ENCODE data around the gene MYH7.

Gene MYH7

DNA sequence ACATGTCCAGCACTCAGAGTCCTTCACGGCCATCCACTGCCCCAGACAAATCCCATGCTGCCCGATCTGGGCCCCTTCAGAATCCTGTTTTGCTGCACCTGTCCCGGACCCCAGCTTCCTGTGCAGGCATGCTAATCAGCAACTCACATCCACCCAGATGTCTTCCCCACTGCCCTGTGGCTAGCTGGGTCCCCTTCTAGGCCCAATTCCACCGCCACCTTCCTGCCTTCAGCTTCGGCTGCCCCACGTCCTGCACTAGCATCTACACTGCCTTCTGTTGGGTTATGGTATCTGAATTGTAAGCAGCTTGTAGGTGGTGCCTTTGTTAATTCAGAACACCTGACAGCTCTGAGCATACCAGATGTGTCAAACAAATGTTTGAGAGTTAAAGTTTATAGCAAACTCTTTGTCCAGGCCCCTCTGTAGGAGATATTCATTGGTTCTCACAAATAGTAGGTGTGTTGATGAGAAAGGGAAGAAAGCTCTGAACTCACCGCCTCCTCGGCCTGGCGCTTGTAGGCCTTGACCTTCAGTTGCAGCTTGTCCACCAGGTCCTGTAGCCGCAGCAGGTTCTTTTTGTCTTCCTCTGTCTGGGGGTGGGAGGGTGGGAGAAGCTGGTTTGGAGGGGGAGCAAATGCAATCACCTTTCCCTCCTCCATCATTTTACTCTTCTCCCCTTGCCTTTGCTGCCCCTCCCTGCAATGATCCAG lies 52.6 kb downstream of the MYH7 start:
- H3K4me3 ChIP-seq: no peak overlapping the region
- DNase-seq (ENCODE audit: low spot score): no peak
- no peak overlapping the region for H3K27ac ChIP-seq
- TF ChIP-seq, protein P1, sequence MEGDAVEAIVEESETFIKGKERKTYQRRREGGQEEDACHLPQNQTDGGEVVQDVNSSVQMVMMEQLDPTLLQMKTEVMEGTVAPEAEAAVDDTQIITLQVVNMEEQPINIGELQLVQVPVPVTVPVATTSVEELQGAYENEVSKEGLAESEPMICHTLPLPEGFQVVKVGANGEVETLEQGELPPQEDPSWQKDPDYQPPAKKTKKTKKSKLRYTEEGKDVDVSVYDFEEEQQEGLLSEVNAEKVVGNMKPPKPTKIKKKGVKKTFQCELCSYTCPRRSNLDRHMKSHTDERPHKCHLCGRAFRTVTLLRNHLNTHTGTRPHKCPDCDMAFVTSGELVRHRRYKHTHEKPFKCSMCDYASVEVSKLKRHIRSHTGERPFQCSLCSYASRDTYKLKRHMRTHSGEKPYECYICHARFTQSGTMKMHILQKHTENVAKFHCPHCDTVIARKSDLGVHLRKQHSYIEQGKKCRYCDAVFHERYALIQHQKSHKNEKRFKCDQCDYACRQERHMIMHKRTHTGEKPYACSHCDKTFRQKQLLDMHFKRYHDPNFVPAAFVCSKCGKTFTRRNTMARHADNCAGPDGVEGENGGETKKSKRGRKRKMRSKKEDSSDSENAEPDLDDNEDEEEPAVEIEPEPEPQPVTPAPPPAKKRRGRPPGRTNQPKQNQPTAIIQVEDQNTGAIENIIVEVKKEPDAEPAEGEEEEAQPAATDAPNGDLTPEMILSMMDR (IDR thresholded peaks at IDR 0.05): no peak

DNA sequence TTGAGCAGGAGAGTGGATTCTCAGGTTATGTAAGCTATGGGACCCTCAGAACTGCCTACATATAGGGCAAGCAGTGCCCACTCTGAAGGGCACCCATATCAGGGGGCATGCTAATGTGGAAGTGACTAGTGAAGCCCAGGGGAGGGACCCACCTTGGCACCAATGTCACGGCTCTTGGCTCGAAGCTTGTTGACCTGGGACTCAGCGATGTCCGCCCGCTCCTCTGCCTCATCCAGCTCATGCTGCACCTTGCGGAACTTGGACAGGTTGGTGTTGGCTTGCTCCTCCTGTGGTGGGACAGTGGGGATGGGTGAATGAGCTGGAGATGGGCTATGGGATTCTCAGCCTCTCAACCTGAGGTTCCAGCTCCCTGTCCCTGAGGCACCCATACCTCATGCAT lies 53.2 kb downstream of the MYH7 start:
- Histone ChIP-seq H3K27ac (no peak overlapping the region), H3K4me3 (no peak overlapping the region)
- no peak for DNase-seq (ENCODE audit: low spot score)
- TF ChIP-seq, protein P1 (IDR thresholded peaks at IDR 0.05): no peak

DNA sequence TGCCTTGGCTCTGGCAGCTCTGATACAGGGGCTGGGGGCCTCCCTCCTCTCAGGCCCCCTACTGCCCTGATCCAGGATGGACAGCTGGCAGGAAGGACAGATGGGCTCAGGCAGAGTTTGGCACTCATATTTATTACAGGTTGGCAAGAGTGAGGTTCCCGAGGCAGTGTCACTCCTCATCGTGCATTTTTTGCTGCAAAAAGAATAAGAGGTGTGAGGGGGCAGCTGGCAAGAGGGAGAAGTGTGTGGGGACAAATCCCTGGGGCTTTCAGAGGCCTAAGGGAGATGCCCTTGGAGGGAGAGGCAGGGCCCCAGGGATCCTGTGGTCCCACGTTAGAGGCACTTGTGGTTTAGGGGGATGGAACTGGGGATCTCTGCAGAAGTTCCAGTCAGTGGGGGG lies 53.6 kb downstream of the MYH7 start:
- H3K27ac ChIP-seq: no peak overlapping the region
- H3K4me3 ChIP-seq: no peak overlapping the region
- DNase-seq (ENCODE audit: low spot score): no peak
- TF ChIP-seq, protein P1 (IDR thresholded peaks at IDR 0.05): no peak

DNA sequence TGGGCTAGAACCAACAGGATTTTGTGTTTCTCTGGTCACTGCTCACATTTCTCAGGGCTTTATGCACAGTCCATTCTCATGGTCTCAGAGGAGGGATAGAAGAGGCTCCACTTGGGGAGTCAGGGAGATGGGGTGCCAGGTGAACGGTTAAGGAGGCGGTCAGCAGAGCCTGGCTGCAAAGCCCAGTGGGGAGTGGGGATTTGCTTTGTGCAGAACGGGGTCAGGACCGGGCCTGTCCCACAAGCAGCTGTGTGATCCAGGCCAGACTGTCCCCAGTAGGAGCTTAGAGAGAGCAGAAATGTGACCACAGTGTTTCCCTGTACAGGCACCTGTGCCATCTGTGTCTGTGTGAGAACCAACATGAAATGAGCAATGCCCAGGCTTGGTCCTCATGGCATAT lies 54.5 kb downstream of the MYH7 start:
- Histone ChIP-seq H3K4me3 (no peak overlapping the region), H3K27ac (no peak overlapping the region)
- TF ChIP-seq, protein P1 (IDR thresholded peaks at IDR 0.05): no peak
- DNase-seq (ENCODE audit: low spot score): no peak

DNA sequence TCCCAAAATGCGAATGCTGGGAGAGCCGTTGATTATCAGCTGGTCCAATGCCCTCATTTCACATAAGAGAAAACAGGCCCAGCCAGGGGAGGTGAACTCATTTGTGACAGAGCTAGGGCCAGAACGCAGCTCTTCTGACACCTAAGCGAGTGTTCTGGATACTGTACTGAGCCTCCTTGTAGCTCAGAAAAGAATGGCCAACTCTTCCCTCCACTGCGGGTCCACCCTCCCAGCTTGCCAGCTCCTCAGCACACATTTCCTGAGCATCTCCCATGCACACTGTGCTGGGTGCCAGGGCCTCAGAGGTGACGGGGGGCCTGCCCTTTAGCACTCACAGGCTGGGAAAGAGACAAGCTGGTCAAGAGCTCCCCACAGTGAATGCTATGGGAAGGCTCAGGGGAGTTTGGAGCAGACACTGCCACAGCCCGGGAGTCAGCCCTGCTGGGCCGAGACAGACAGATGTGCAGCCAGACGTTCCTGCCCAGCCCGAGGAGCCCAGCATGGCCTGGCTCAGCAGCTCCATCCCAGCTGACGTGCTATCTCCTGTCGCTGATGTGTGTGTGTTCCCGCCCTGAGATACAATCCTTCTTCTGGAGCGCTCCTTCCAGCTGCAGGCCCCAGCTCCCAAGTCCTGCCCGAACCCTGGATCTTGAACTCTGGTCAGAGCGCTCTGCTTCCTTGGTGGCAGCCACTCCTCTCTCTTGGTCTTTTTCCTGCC lies 55.1 kb downstream of the MYH7 start:
- H3K4me3 ChIP-seq: no peak overlapping the region
- DNase-seq (ENCODE audit: low spot score): no peak
- TF ChIP-seq, protein P1 (IDR thresholded peaks at IDR 0.05): no peak
- peak overlapping the region in 1 of 2 donors; percentile 25 for H3K27ac ChIP-seq

DNA sequence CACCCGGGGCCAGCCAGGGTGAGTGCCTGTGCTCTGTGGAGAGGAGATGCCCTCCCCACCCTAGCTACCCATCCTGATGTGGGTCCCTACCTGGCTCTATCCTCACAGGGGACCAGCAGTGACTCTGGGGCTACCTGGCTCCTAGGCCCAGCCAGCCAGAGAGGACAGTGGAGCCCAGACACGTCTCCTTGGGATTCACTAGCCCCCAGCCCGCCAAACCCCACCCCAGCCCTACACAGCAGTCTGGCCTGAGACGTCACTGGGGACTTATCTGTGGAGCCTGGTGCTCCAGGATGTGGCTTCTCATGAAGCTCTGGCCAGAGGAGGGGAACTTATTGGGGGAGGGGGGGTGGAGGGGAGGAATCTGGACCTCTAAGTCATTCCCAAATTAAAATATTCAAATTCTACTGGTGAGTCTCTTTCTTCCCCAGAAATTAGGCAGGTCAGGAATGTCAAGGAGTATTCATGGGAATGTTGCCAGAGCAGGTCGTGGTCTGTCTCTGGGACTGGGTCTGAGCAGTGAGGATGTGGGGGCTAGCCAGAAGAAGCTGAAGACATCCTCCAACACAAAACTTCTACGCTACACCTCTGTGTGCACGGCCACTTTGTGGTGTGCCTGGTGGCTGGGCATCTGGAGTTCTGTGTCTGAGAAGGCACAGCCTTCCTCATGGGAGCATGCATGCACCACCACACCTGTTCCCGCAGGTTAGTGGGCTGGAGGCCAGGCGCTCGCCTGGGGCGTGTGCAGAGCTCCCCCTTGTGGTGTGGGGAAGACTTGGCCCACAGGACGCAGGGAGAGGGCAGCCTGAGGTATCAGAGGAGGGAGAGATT lies 55.9 kb downstream of the MYH7 start:
- TF ChIP-seq, protein P1 (IDR thresholded peaks at IDR 0.05): peak; percentile 78
- Histone ChIP-seq H3K4me3 (no peak overlapping the region), H3K27ac (no peak overlapping the region)
- DNase-seq (ENCODE audit: low spot score): no peak

All from coronary artery (tissue), 2 donors.